Measurements from ENCODE around the gene TOP3B. TPM values are rescaled to one million over a fixed set of nuclear protein-coding genes. Genes with fewer than 3 reads are reported as not detected.

Gene TOP3B, protein sequence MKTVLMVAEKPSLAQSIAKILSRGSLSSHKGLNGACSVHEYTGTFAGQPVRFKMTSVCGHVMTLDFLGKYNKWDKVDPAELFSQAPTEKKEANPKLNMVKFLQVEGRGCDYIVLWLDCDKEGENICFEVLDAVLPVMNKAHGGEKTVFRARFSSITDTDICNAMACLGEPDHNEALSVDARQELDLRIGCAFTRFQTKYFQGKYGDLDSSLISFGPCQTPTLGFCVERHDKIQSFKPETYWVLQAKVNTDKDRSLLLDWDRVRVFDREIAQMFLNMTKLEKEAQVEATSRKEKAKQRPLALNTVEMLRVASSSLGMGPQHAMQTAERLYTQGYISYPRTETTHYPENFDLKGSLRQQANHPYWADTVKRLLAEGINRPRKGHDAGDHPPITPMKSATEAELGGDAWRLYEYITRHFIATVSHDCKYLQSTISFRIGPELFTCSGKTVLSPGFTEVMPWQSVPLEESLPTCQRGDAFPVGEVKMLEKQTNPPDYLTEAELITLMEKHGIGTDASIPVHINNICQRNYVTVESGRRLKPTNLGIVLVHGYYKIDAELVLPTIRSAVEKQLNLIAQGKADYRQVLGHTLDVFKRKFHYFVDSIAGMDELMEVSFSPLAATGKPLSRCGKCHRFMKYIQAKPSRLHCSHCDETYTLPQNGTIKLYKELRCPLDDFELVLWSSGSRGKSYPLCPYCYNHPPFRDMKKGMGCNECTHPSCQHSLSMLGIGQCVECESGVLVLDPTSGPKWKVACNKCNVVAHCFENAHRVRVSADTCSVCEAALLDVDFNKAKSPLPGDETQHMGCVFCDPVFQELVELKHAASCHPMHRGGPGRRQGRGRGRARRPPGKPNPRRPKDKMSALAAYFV
- 25.9 and 26.4 TPM in 2 replicates for total RNA-seq

DNA sequence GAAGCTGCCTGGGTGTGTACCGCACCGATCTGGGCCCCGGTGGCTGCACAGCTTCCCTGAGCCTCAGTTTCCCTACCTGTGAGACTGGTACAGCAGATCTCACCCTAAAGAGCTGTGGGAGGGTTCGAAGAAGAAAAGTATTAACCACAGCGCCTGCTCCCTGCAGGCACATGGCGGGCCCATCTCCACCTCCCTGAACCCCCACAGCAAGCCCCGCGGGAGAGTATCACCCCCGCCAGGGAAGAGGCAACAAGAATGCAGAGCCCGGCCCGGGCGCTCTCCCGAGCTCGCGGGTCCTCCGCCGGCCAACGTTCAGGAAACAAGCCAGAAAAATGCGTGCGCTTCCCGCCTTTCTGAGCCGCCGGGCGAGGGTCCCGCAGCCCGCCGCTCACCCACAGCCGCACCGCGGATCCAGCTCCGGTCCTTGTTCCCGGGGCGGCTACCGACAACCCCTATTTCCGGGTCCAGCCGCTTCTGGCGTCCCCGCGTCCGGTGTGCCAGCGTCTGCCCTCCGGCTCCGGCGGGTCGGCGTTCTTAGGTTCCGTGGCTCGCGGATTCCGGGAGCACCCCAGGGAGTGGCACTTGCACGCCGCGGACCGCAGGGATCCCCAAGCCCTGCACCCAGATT is at the start of gene TOP3B:
Gene TOP3B (minus strand): TSS at position 450 of the 628 bp plus-strand sequence. CDS start 7,078 bp downstream, outside the sequence.

GRCh38 chr22:21952586-21953571 is 29.7 kb downstream of the TOP3B start, which contains the start of gene PPM1F:
TSS of gene PPM1F (minus strand) at chr22:21952848. CDS start at chr22:21946048, 6,800 bp downstream.

Other genes with a start within 250 kb of the TOP3B start
- gene YPEL1, start 247.0 kb downstream of the TOP3B start, total RNA-seq = 0.18 and 0.58 TPM in 2 replicates
- 32.3 and 35.6 TPM in 2 replicates for gene MAPK1, start 115.1 kb downstream of the TOP3B start, total RNA-seq
- 35.6 and 43.5 TPM in 2 replicates for gene PPM1F, start 29.9 kb downstream of the TOP3B start, total RNA-seq

Measured in myometrial cell (primary cell).